Measurements from ENCODE around the gene MZF1.
"Not testable (repeated sequence)": the region's sequence is repeated elsewhere in the genome, so short reads cannot be mapped to it uniquely, and the experiment has no call there.

The MZF1 gene

DNA sequence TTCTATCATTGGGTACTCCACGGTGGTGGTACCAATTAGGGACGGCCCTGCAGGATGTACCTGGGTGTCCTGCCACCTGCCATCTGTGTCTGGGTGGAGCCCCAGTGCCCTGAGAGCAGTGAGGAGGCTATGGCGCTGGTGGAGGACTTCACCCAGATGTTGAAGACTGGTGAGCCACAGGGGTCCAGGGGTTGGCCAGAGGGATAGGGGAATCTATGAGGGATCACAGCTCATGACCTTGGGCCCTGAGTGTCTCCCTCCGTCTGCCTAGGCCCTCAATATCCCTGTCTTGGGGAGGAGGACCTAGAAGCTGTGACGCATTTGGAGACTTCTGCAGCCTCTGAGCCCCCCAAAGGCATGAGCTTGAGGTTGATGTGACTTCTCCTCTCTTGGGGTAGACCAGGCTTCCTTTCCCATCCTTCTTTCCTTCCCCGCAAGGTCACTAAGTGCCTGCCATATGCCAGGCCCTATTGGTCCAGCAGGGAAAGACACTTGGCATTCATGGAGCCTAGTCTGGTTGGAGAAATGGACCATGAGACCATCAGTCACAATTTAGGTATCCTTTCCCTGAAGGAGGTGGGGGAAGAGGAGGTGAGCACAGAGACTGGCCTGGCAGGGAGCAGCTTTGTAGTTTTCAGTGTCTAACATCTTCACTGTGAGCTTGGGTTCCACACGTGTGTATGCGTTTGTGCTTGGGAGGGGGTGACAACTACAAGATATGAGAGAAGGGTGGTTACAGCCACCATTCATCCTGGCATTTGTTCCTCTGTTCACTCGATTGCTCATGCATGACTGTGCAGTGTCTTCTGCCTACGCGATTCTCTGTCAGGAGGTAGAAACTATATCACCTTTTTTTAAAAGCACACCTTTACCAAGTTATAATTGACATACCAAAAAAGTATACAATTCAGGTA is 5.1 kb upstream of the MZF1 start:
- Histone ChIP-seq H3K9me3 (no peaks in the 10 kb centered on the region), H3K27ac (no peak overlapping the region), H3K36me3 (peaks cover 8 to 34% (median 14%) of the 10 kb centered on the region in 3 donors), H3K27me3 (no peaks in the 10 kb centered on the region), H3K4me3 (no peak overlapping the region), H3K4me1 (peaks cover 0 to 38% (median 18%) of the 10 kb centered on the region in 4 donors)
- intact Hi-C loops (cut with DNase I; ENCODE audit: low total_unique reads) = no loop called here
- TF ChIP-seq, protein P1, sequence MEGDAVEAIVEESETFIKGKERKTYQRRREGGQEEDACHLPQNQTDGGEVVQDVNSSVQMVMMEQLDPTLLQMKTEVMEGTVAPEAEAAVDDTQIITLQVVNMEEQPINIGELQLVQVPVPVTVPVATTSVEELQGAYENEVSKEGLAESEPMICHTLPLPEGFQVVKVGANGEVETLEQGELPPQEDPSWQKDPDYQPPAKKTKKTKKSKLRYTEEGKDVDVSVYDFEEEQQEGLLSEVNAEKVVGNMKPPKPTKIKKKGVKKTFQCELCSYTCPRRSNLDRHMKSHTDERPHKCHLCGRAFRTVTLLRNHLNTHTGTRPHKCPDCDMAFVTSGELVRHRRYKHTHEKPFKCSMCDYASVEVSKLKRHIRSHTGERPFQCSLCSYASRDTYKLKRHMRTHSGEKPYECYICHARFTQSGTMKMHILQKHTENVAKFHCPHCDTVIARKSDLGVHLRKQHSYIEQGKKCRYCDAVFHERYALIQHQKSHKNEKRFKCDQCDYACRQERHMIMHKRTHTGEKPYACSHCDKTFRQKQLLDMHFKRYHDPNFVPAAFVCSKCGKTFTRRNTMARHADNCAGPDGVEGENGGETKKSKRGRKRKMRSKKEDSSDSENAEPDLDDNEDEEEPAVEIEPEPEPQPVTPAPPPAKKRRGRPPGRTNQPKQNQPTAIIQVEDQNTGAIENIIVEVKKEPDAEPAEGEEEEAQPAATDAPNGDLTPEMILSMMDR (IDR thresholded peaks at IDR 0.05) = no peak
- DNase-seq = peak in 1 of 2 donors; percentile 53

DNA sequence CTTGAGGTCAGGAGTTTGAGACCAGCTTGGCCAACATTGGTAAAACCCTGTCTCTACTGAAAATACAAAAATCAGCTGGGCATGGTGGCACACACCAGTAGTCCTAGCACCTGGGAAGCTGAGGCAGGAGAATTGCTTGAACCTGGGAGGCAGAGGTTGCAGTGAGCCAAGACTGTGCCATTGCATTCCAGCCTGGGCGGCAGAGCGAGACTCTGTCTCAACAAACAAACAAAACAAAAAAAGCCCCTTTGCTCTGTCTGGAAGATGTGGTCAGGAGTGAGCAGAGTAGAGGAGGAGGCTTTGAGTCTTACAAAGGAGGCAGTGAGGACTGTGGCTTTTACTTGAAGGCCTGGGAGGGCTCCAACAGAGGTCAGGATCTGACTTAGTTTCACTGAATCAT is 4.4 kb upstream of the MZF1 start:
- intact Hi-C loops (cut with DNase I; ENCODE audit: low total_unique reads); H3K9me3 ChIP-seq; H3K4me3 ChIP-seq; H3K27me3 ChIP-seq; H3K27ac ChIP-seq: not testable (repeated sequence)
- peak in 1 of 2 donors; percentile 20 for DNase-seq
- Histone ChIP-seq H3K4me1 (peaks cover 0 to 38% (median 19%) of the 10 kb centered on the region in 4 donors), H3K36me3 (peaks cover 7 to 27% (median 8%) of the 10 kb centered on the region in 3 donors)

DNA sequence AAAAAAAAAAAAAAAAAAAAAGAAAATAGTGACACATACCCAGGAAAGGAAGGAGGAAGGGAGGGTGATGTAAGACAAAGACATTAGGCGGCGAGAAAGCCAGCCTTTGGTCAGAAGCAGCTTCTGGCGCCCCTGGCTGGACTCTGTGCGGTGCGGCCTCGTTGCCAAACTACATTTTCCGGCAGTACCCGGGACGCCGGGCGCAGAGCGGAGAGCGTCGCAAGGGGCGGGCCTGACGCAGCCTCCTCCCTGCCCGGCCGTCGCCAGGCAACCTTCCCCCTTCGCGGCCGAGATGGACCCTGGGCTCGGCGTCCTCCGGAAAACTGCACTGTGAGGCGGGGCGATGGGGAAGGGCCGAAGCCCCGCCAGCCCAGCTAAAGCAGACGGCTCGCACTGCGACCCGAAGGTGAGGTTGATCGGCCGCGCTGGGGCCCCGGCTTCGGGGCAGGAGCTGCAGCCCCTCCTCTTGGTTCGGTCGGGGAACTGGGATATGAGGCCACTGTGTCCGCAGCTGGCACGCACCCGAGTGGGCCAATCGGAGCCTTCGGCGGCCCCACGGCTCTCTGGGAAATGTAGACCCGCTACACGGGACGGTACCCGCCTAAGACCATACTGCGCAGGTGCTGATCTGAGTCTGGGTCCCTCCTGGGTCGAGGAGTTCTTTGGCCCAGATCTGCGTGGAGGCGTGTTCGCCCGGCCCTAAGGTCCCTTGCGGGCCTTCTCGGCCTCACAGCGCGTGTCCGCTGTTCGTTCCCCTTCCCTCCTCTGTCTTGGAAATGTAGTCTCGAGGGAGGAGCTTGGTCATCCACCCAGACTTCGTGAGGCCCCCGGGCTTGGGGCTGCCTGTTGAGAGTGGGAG is 2.3 kb upstream of the MZF1 start:
- peak overlapping the region; percentile 79 to 83 for H3K4me3 ChIP-seq
- H3K27ac ChIP-seq = peak overlapping the region; percentile 86 to 91
- intact Hi-C loops (cut with DNase I; ENCODE audit: low total_unique reads) = no loop called here
- H3K36me3 ChIP-seq = peaks cover 0 to 24% (median 4%) of the 10 kb centered on the region in 3 donors
- DNase-seq = peak; percentile 90 to 95
- no peaks in the 10 kb centered on the region for H3K9me3 ChIP-seq
- TF ChIP-seq, protein P1 (IDR thresholded peaks at IDR 0.05) = no peak
- peaks cover 0 to 40% (median 24%) of the 10 kb centered on the region in 4 donors for H3K4me1 ChIP-seq
- H3K27me3 ChIP-seq = no peaks in the 10 kb centered on the region

DNA sequence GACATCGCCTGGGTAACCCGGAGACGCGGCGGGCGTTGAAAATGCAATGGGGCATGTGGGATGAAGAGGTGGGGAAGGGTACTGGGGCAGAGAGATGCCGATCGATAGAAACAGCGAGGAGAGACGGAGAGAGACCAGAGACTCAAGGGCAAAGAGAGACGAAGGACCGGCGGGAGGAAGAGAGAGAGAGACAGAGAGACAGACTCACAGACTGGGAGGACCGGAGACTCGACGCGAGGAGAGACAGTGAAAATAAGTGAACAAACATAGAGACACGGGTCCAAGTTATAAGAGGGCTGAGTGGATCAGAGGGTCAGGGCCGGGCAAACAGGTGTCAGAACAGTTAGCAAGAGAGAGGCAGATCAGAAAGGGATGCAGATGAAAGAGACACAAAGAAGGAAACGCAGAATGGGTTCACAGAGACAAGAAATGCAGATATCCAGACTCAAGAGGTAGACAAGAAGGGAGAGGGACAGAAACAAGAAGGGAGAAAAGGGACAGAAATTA is 576 bp upstream of the MZF1 start:
- TF ChIP-seq, protein P1 (IDR thresholded peaks at IDR 0.05) = no peak
- intact Hi-C loops (cut with DNase I; ENCODE audit: low total_unique reads) = no loop called here
- Histone ChIP-seq H3K27ac (peak overlapping the region; percentile 86 to 91), H3K4me3 (peak overlapping the region; percentile 59 to 63), H3K36me3 (peaks cover 0 to 32% (median 4%) of the 10 kb centered on the region in 3 donors), H3K27me3 (no peaks in the 10 kb centered on the region), H3K9me3 (no peaks in the 10 kb centered on the region), H3K4me1 (peaks cover 0 to 40% (median 24%) of the 10 kb centered on the region in 4 donors)
- DNase-seq = no peak

DNA sequence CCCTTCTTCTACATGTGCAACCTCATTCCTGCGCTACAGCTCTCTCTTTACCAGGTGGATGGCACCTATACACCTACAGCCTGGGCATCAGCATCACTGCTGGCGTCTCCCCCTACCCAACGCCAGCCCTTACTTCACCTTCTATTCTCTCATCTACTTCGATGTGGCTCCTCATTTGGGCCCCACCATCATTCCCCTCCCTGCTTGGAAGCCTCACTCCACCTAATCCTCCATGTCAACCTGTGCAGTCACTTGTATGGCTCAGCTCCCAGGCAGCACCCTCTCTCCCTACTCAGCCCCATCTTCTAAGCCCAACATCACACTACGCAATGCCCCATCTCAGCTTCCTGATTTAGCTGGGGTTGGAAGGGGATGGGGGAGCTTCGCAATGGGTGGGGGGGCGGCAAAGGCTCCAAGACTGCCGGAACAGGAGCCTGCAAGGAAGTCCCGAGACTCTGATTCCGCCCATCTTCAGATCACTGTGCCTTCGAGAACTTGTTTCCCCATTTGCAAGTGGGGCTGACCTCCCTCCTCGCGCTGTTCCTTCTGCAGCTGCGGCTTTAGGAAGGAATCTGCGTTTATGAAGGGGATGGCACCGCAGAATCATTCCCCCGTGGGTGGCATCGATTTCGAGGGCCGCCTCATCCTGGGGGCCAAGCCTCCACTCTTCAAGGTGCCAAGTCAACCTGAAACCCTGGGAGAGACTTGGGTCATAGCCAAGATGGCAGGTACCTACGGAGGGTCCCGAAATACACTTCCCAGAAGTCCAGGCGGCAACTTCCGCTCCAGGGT is 913 bp downstream of the MZF1 start:
- intact Hi-C loops (cut with DNase I; ENCODE audit: low total_unique reads) = no loop called here
- Histone ChIP-seq H3K4me3 (peak overlapping the region; percentile 59 to 63), H3K27me3 (no peaks in the 10 kb centered on the region), H3K9me3 (no peaks in the 10 kb centered on the region), H3K27ac (peak overlapping the region; percentile 86 to 91), H3K4me1 (peaks cover 0 to 33% (median 24%) of the 10 kb centered on the region in 4 donors), H3K36me3 (peaks cover 0 to 31% (median 8%) of the 10 kb centered on the region in 3 donors)
- TF ChIP-seq, protein P1 (IDR thresholded peaks at IDR 0.05) = no peak
- DNase-seq = peak in 1 of 2 donors; percentile 63

All from tibial artery (tissue), 4 donors.